B cell (primary cell): Measurements from ENCODE around the gene CIITA. TPM values are rescaled to one million over a fixed set of nuclear protein-coding genes. Genes with fewer than 3 reads are reported as not detected.
A peak's percentile ranks its signal among the peaks of the same experiment; 100 is the strongest.

Experiments used
- ATAC-seq: fragments of 200-7000 bp; cut with Tn5 transposase; one replicate; pipeline ENCODE4 v1.10.0; 2021; ENCODE audit warnings: low read depth, mild to moderate bottlenecking, moderate number of reproducible peaks, moderate library complexity
- CTCF ChIA-PET: fragments of 350-600 bp; sonication (Branson Sonifier 250); formaldehyde crosslinking; loops from one replicate; lab custom pipeline; 2021; ENCODE audit warnings: antibody characterized with exemption, inconsistent platforms; lab: Charles Lee
- POLR2A ChIA-PET: fragments of 350-600 bp; sonication (Branson Sonifier 250); formaldehyde crosslinking; loops from one replicate; lab custom pipeline; 2021; ENCODE audit warnings: antibody characterized with exemption; lab: Charles Lee
- DNase-seq: peaks from one replicate; pipeline ENCODE4 v3.0.0; 2013
- H2AFZ ChIP-seq: 2 replicates; pipeline ENCODE4 v1.6.1; 2012; ENCODE audit warnings: mild to moderate bottlenecking, low read depth, low read length; ENCODE audit not compliant: insufficient read depth, poor library complexity, severe bottlenecking
- H3K27ac ChIP-seq, 2 donors: 1 replicate in 1 of 2; 2 replicates in 1 of 2; pipeline ENCODE4 v1.5.1; 2012 to 2013; ENCODE audit warnings: low read length in 2 of 2, mild to moderate bottlenecking in 2 of 2, moderate library complexity in 1 of 2
- H3K27me3 ChIP-seq, 4 experiments: fragments of 200-600 bp in 1 of 4; sonication (generic) in 1 of 4; replicated peaks in 1 of 4; 1 replicate in 2 of 4; 2 replicates in 2 of 4; pipeline versions ENCODE4 v1.6.1 to v1.7.0; 2013 to 2016; ENCODE audit warnings: low read length in 3 of 4, mild to moderate bottlenecking in 2 of 4, mixed read lengths in 1 of 4, moderate library complexity in 1 of 4; ENCODE audit not compliant: insufficient read depth in 4 of 4, control insufficient read depth in 3 of 4; ENCODE audit errors: control extremely low read depth in 1 of 4
- H3K36me3 ChIP-seq, 2 experiments: replicated peaks in 1 of 2; 1 replicate in 1 of 2; 2 replicates in 1 of 2; pipeline versions ENCODE4 v1.6.1 to v1.7.1; 2013; ENCODE audit warnings: low read length in 1 of 2; ENCODE audit not compliant: insufficient read depth in 2 of 2, control insufficient read depth in 1 of 2; ENCODE audit errors: control extremely low read depth in 1 of 2, extremely low read depth in 1 of 2
- H3K4me1 ChIP-seq, 2 donors: fragments of 200-600 bp in 1 of 2; sonication (generic) in 1 of 2; 1 replicate in 1 of 2; 2 replicates in 1 of 2; pipeline versions ENCODE4 v1.5.1 to v1.6.1; 2013 to 2017; ENCODE audit warnings: low read length in 2 of 2; ENCODE audit not compliant: control insufficient read depth in 2 of 2, insufficient read depth in 2 of 2
- H3K4me2 ChIP-seq: replicated peaks from 2 replicates; pipeline ENCODE3; 2012; ENCODE audit warnings: mild to moderate bottlenecking, low read depth, low read length; ENCODE audit not compliant: poor library complexity, severe bottlenecking
- H3K4me3 ChIP-seq, 5 experiments: fragments of 200-600 bp in 1 of 5; sonication (generic) in 1 of 5; 1 replicate in 3 of 5; 2 replicates in 2 of 5; pipeline versions ENCODE4 v1.5.1 to v1.7.0; 2011 to 2016; ENCODE audit warnings: low read length in 4 of 5, mild to moderate bottlenecking in 4 of 5, low read depth in 2 of 5, control low read depth in 1 of 5, moderate library complexity in 1 of 5; ENCODE audit not compliant: insufficient read depth in 1 of 5; ENCODE audit errors: control extremely low read depth in 1 of 5, extremely low read depth in 1 of 5
- H3K79me2 ChIP-seq: fragments of 200-600 bp; sonication (generic); one replicate; pipeline ENCODE4 v1.6.0; 2016; ENCODE audit warnings: low read length; ENCODE audit not compliant: control insufficient read depth, insufficient read depth
- H3K9ac ChIP-seq: fragments of 200-600 bp; sonication (generic); 2 replicates; pipeline ENCODE4 v1.6.1; 2017; ENCODE audit warnings: mild to moderate bottlenecking, low read length, moderate library complexity
- H3K9me3 ChIP-seq, 3 donors: one replicate each; pipeline versions ENCODE4 v1.6.1 to v1.7.1; 2013; ENCODE audit warnings: low read length in 2 of 3; ENCODE audit not compliant: control insufficient read depth in 2 of 3, insufficient read depth in 1 of 3; ENCODE audit errors: control extremely low read depth in 1 of 3
- H4K20me1 ChIP-seq: 2 replicates; pipeline ENCODE4 v1.6.0; 2012; ENCODE audit warnings: mild to moderate bottlenecking, low read length; ENCODE audit not compliant: insufficient read depth, control insufficient read depth, poor library complexity, severe bottlenecking
- H3K27ac Mint-ChIP-seq: one replicate; pipeline ENCODE4 v1.8.0; 2021; ENCODE audit warnings: mixed read lengths
- H3K27me3 Mint-ChIP-seq: one replicate; pipeline ENCODE4 v1.8.0; 2021; ENCODE audit warnings: mixed read lengths
- H3K4me1 Mint-ChIP-seq: one replicate; pipeline ENCODE4 v1.8.0; 2021; ENCODE audit warnings: mixed read lengths
- H3K4me3 Mint-ChIP-seq: one replicate; pipeline ENCODE4 v1.8.0; 2021; ENCODE audit warnings: mixed read lengths
- H3K9me3 Mint-ChIP-seq: one replicate; pipeline ENCODE4 v1.8.0; 2022; ENCODE audit warnings: mixed read lengths; ENCODE audit not compliant: insufficient read depth
- CTCF ChIP-seq: fragments of 200-600 bp; IDR thresholded peaks from one replicate; pipeline ENCODE4 v1.8.0; 2022; ENCODE audit warnings: antibody characterized with exemption, mild to moderate bottlenecking
- EZH2 ChIP-seq: IDR thresholded peaks from 2 replicates; pipeline ENCODE4 v1.6.1; 2012; ENCODE audit warnings: borderline replicate concordance, low read depth, mild to moderate bottlenecking, moderate library complexity, low read length; ENCODE audit not compliant: insufficient read depth, poor library complexity, severe bottlenecking
- WGBS: methylation state at CpG from one replicate; pipeline ENCODE4 v1.1.5; 2013; ENCODE audit warnings: missing lambda C conversion rate; ENCODE audit not compliant: insufficient coverage; 5-methylcytosine and 5-hydroxymethylcytosine counted together
- intact Hi-C: fragments of 100-400 bp; cut with micrococcal nuclease; formaldehyde crosslinking; loops from one replicate; pipeline ENCODE4 v1.10.0; 2022
- polyA plus RNA-seq: library from polyadenylated mRNA; depleted of rRNA; stranded (reverse); fragments of >200 nt; gene quantifications from 2 replicates; pipeline ENCODE4 v1.2.3, GENCODE V29; 2012
- total RNA-seq, 2 donors: library from RNA; stranded (reverse); fragments of 120-200 nt in 1 of 2; gene quantifications; 1 replicate in 1 of 2; 2 replicates in 1 of 2; pipeline versions ENCODE4 v1.2.3 to v1.2.4, GENCODE V29; 2013 to 2022

The CIITA gene
- total and polyA plus RNA-seq, 2 donors (not counting 1 experiment from before 2014, with no cell fraction given): 632 to 719 TPM

- H2AFZ ChIP-seq: peak overlapping the region; percentile 33
- peaks cover 0 to 8% (median 6%) of the 10 kb centered on the region in 3 donors for H3K9me3 ChIP-seq
- intact Hi-C loops: loop anchor here (1.0 kb wide), 1 partner anchor 36 kb away; no protein-coding TSS in a partner anchor
- H3K4me2 ChIP-seq: peak overlapping the region; percentile 52
- H3K4me1 ChIP-seq: peaks cover 41 to 53% of the 10 kb centered on the region in 2 donors
- H3K27me3 ChIP-seq: no peaks in the 10 kb centered on the region
- Mint-ChIP-seq H3K4me1 (peaks cover 66% of the 10 kb centered on the region), H3K9me3 (no peaks in the 10 kb centered on the region), H3K27ac (peak overlapping the region; percentile 60), H3K4me3 (peak overlapping the region; percentile 38), H3K27me3 (no peaks in the 10 kb centered on the region)
- no peak overlapping the region for H3K9ac ChIP-seq
- ATAC-seq: peak; percentile 78
- peak; percentile 38 for DNase-seq
- ChIA-PET POLR2A (interaction anchor here (0.7 to 1.1 kb wide), 4 partner anchors 35 to 72 kb away, joined by 3 to 4 read pairs (median 4); no protein-coding TSS in a partner anchor), CTCF (interaction anchor here (0.6 to 0.9 kb wide), 4 partner anchors 18 to 88 kb away, joined by 3 read pairs; no protein-coding TSS in a partner anchor)
- H3K4me3 ChIP-seq: no peak overlapping the region
- H3K27ac ChIP-seq: no peak overlapping the region
- no peak for TF ChIP-seq EZH2
- TF ChIP-seq CTCF: no peak
- no peaks in the 10 kb centered on the region for H3K36me3 ChIP-seq
- H4K20me1 ChIP-seq: no peaks in the 10 kb centered on the region
- H3K79me2 ChIP-seq: no peaks in the 10 kb centered on the region
- whole genome bisulfite sequencing: 49% methylated on average over 4 of the region's 10 CpGs
Measured at GRCh38 chr16:10831894-10832886, 44.8 kb upstream of the CIITA start.
